Measurements from ENCODE around the gene DIAPH1.

The DIAPH1 gene

GRCh38 chr5:141513627-141514329 is 105.0 kb downstream of the DIAPH1 start:
- Histone ChIP-seq H3K4me3 (ENCODE audit: low read depth, low read length) (peak overlapping the region; percentile 73), H3K4me1 (peaks cover 14% of the 10 kb centered on the region), H3K9me3 (no peaks in the 10 kb centered on the region), H3K27me3 (no peaks in the 10 kb centered on the region), H3K36me3 (peaks cover 41% of the 10 kb centered on the region)
- peak; percentile 89 for DNase-seq
- TF ChIP-seq CTCF (IDR thresholded peaks at IDR 0.05; ENCODE audit: low read depth, low read length) = no peak

GRCh38 chr5:141512911-141513626 is 105.7 kb downstream of the DIAPH1 start:
- H3K4me3 ChIP-seq (ENCODE audit: low read depth, low read length) = peak overlapping the region; percentile 73
- TF ChIP-seq CTCF (IDR thresholded peaks at IDR 0.05; ENCODE audit: low read depth, low read length) = no peak
- H3K9me3 ChIP-seq = no peaks in the 10 kb centered on the region
- peaks cover 41% of the 10 kb centered on the region for H3K36me3 ChIP-seq
- H3K4me1 ChIP-seq = peaks cover 19% of the 10 kb centered on the region
- H3K27me3 ChIP-seq = no peaks in the 10 kb centered on the region
- DNase-seq = peak; percentile 87

- peaks cover 25% of the 10 kb centered on the region for H3K4me1 ChIP-seq
- TF ChIP-seq CTCF (IDR thresholded peaks at IDR 0.05; ENCODE audit: low read depth, low read length) = peak; percentile 93
- H3K9me3 ChIP-seq = no peaks in the 10 kb centered on the region
- peaks cover 46% of the 10 kb centered on the region for H3K36me3 ChIP-seq
- peak; percentile 91 for DNase-seq
- peak overlapping the region; percentile 73 for H3K4me3 ChIP-seq (ENCODE audit: low read depth, low read length)
- H3K27me3 ChIP-seq = no peaks in the 10 kb centered on the region
Measured at GRCh38 chr5:141512390-141512910, 106.3 kb downstream of the DIAPH1 start.

GRCh38 chr5:141511771-141512325 is 107.0 kb downstream of the DIAPH1 start:
- Histone ChIP-seq H3K36me3 (peaks cover 45% of the 10 kb centered on the region), H3K4me3 (ENCODE audit: low read depth, low read length) (no peak overlapping the region; the same call in 1 of the 2 replicates), H3K9me3 (no peaks in the 10 kb centered on the region), H3K27me3 (no peaks in the 10 kb centered on the region), H3K4me1 (peaks cover 31% of the 10 kb centered on the region)
- TF ChIP-seq CTCF (IDR thresholded peaks at IDR 0.05; ENCODE audit: low read depth, low read length) = no peak
- DNase-seq = no peak

GRCh38 chr5:141510850-141511601 is 107.8 kb downstream of the DIAPH1 start:
- Histone ChIP-seq H3K27me3 (no peaks in the 10 kb centered on the region), H3K9me3 (no peaks in the 10 kb centered on the region), H3K4me1 (peaks cover 33% of the 10 kb centered on the region), H3K4me3 (ENCODE audit: low read depth, low read length) (no peak overlapping the region), H3K36me3 (peaks cover 43% of the 10 kb centered on the region)
- no peak for DNase-seq
- TF ChIP-seq CTCF (IDR thresholded peaks at IDR 0.05; ENCODE audit: low read depth, low read length) = no peak

Measured in BE2C (cell line).